HG03521 (cell line): ENCODE data around the gene GADD45A.

Experiments
- ATAC-seq: cut with Tn5 transposase; IDR thresholded peaks from one replicate; pipeline ENCODE4 v1.9.1; 2021; ENCODE audit warnings: mild to moderate bottlenecking, moderate library complexity; ENCODE audit not compliant: unreplicated experiment

The GADD45A gene

DNA sequence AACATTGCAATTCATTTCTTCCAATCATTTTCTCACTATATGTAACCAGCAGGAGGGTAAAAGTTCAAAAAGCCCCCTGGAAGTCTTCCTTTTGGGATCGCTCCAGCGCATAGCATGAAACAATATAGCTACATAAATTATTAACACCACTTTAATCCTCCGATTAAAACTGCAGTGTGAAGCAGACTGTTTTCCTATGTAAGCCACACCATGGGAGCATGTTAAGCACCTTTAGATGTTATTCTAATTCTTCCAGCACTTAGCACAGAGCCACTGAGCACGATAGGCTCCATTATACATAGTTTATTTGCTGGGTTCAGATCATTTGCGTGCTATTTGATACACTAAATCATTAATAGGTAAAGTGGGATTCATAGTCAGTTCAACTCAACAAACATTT is 18.4 kb upstream of the GADD45A start:
- no peak for ATAC-seq

GRCh38 chr1:67668660-67669059 is 16.3 kb upstream of the GADD45A start:
- ATAC-seq, result no peak

DNA sequence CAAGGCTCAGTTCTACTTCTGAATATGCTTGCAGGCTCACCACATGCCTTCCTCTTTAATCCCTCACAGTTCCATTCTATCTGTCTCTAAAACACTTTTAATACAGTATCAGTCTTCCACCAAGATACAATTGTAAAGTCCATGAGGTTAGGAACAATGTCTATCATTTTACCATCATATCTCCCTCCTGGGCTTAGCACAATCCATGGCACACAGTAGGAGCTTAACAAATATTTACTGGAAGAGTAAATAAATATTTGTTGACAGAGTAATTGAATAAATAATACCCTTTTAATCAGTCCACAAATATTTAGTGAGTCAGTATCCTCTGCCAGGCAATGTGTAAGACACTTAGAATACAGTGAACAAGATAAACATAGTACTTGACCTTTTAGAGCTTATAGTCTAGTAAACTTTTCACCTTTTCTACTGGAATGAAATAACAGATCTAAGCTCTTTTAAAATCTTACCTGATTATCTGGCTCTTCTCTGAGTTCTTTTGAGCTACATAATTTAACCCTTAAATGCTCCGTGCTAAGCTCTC is 12.7 kb upstream of the GADD45A start:
- no peak for ATAC-seq

- no peak for ATAC-seq
Observed at GRCh38 chr1:67673468-67674201, 11.4 kb upstream of the GADD45A start.

DNA sequence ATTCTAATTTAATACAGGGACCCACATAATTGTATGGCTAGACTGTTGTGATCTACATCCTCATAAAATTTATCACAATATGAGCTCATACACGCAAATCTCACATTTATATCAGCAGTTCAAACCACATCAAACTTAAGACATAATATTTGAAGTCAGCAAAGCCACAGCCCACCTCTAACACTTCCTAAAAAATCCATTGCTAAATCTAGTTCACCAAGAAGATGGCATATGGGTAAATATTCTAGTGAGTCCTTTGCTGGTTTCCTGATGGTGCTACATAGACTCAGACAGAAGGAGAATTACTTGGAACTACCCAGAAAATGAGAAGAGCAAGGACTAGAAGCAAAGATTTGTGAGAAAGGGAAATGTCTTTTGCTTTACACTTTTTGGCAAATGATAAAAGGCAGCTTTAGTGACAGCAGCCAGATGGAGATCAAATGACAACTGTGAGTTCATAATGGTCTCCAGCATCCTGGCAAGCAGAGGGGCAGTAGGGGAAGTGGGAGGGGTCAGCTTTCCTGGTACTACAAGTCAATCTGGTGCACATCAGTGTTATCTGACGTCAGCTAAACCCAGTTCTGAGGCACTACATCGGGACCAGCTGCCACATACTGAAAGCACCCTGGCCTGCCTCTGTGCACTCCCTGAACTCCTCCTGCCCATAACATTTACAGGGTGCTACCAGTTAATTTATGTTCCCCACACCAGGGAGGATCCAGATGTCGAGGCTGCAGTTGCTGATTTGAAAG is 10.6 kb upstream of the GADD45A start:
- ATAC-seq, result no peak

GRCh38 chr1:67675800-67676199 is 9.2 kb upstream of the GADD45A start:
- ATAC-seq, result peak; percentile 83

DNA sequence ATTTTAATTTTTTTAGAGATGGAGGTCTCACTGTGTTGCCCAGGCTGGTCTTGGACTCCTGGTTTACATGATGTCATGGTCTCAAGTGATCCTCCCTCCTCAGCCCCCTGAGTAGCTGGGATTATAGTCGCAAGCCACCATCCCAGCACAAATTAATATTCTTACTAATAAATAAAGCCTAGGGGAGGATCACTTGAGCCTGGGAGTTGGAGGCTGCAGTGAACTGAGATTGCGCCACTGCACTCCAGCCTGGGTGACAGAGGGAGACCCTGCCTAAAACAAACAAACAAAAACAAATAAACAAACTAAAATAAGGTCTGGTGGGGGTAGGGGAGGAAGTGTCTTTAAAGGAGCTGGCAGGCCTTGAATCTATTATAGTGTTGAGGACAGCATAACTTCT is 8.7 kb upstream of the GADD45A start:
- no peak for ATAC-seq

- no peak for ATAC-seq
Observed at GRCh38 chr1:67676946-67677345, 8.1 kb upstream of the GADD45A start.

- no peak for ATAC-seq
Observed at GRCh38 chr1:67677408-67677807, 7.6 kb upstream of the GADD45A start.

DNA sequence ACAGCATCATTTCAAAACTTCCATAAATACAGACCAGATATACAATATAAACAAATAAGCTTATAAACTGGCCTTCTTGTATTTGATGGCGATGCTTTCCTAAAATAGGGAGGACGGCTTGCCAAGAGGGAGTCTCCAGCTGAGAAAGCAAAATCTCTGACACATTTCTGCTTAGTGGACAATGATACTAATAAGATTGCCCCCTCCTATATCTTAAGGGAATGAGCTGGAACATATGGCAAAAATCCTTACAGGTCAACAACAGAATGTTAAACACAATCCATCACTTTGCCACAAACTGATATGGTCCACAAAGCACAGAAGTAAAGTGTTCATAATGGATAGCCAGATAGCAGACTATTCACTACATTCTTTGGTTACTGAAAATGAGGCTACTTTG is 7.1 kb upstream of the GADD45A start:
- ATAC-seq, result no peak

DNA sequence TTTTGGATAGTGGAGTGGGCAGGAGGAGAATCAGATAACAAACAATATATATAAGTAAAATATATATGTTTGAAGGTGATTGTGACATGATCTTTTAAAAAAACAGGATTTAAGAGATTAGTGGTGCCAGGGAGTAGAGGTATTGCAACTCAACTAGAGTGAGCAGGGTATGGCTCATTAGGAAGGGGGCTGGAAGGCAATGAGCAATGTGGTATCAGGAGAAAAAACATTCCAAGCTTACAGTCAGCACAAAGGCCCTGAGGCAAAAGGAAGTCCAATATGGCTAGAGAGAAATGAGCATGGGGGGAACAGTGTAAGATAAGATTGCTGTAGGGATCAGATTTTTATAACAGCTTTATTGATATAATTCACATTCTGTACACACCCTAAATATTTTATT is 5.3 kb upstream of the GADD45A start:
- ATAC-seq, result no peak

GRCh38 chr1:67680486-67680885 is 4.5 kb upstream of the GADD45A start:
- ATAC-seq, result no peak

GRCh38 chr1:67682659-67683197 is 2.3 kb upstream of the GADD45A start:
- no peak for ATAC-seq

- ATAC-seq, result no peak
Observed at GRCh38 chr1:67683316-67683715, 1.7 kb upstream of the GADD45A start.

DNA sequence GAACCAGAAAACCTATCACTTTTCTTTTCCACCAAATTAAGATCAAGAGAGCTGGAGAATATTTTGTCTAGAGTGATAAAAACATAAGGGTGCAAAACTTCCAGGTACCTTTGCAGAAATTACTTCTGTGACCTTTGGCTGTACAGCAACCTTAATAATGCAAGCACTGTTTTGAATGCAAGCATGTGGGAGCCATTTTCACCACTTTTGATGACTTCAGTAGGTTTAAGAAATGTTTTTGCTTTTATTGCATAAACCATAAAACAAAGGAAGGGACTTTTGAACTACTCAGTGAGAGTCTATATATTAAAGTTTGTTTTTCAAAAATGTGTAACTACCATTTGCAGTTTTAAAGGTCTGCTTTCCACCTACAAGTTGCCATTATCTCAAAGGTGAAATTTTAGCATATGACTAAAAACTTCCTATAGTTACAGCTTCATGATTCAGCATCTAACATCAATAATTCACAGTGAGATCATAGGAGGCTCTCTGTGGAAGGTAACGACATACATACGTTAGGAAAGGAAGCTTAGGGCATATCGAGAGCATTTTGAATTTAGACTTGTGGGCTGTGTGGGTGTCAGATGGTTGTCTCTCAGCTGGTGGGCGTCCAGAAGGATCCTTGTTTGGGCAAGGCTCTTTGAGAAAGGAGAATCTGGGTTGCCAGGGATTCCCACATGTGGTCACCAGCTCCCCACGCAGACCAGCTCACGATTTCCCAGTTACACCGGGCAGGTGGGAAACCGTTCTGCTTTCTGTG is 1.1 kb upstream of the GADD45A start:
- ATAC-seq, result no peak

- no peak for ATAC-seq
Observed at GRCh38 chr1:67684526-67685066, 405 bp upstream of the GADD45A start.

GRCh38 chr1:67685558-67686266 is 711 bp downstream of the GADD45A start:
- peak; percentile 12 for ATAC-seq

DNA sequence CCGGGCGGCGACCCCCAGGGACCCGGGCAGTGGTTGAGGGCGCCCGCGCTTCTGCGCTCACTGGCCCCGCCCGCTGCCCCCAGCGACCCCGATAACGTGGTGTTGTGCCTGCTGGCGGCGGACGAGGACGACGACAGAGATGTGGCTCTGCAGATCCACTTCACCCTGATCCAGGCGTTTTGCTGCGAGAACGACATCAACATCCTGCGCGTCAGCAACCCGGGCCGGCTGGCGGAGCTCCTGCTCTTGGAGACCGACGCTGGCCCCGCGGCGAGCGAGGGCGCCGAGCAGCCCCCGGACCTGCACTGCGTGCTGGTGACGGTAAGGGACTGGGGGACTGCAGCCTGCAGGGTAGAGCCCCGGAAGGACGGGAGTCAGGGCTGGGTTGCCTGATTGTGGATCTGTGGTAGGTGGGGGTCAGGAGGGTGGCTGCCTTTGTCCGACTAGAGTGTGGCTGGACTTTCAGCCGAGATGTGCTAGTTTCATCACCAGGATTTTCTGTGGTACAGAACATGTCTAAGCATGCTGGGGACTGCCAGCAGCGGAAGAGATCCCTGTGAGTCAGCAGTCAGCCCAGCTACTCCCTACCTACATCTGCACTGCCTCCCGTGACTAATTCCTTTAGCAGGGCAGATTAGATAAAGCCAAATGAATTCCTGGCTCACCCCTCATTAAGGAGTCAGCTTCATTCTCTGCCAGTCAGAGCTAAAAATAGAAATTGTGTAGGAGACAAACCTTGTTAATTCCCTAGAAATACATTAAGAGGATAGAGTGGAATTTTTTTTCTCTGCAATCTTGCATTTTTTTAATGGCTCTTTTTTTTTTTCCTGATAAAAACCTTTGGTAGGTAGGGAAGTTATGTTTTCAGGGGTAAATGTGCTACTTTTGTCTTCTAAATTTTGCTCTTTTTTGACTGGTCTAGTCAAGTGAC is 1.5 kb downstream of the GADD45A start:
- ATAC-seq, result peak; percentile 15

DNA sequence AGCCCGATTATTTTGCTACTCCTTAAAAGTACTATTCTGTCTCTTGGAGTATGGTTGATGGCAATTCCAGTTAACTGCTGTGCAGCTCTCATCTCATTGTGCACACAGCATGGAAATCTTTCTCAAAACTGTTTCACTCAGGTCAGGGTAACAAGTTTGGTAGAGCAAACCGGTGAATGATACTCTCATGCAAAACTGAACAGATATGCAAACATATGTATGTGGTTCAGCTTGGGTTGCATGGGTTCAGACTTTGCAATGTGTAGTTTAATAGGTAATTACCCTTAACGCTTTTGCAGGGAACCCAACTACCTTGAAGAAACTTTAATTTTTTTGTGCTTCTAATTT is 2.2 kb downstream of the GADD45A start:
- no peak for ATAC-seq
